SK-N-SH treated with all-trans-retinoic acid at 6 μM for 48 hours (cell line): ENCODE measurements around the gene IMMP2L.

Experiments used
- ARNTL ChIP-seq: fragments of 450-650 bp; formaldehyde crosslinking; IDR thresholded peaks from 2 replicates; pipeline ENCODE4 v1.5.0; 2020; ENCODE audit warnings: low read depth, mild to moderate bottlenecking, moderate library complexity, borderline replicate concordance
- CREB5 ChIP-seq: fragments of 250-450 bp; sonication (Bioruptor Pico); IDR thresholded peaks from 2 replicates; pipeline ENCODE4 v1.5.1; 2020; ENCODE audit warnings: low read depth, mild to moderate bottlenecking, moderate library complexity
- CSRNP3 ChIP-seq: fragments of 250-450 bp; sonication (Bioruptor Pico); IDR thresholded peaks from 2 replicates; pipeline ENCODE4 v1.5.1; 2021; ENCODE audit warnings: mild to moderate bottlenecking, moderate library complexity
- ESRRG ChIP-seq: fragments of 250-450 bp; sonication (Bioruptor Pico); IDR thresholded peaks from 2 replicates; pipeline ENCODE4 v1.6.1; 2021; ENCODE audit warnings: mild to moderate bottlenecking
- ISL1 ChIP-seq: fragments of 250-450 bp; sonication (Bioruptor Pico); IDR thresholded peaks from 2 replicates; pipeline ENCODE4 v2.1.2; 2022; ENCODE audit warnings: mild to moderate bottlenecking, moderate library complexity
- PATZ1 ChIP-seq: fragments of 250-450 bp; sonication (Bioruptor Pico); IDR thresholded peaks from 2 replicates; pipeline ENCODE4 v1.8.0; 2020; ENCODE audit warnings: mild to moderate bottlenecking, moderate library complexity, borderline replicate concordance
- PPARA ChIP-seq: fragments of 250-450 bp; sonication (Bioruptor Pico); IDR thresholded peaks from 2 replicates; pipeline ENCODE4 v1.5.0; 2020; ENCODE audit warnings: mild to moderate bottlenecking, borderline replicate concordance
- RARB ChIP-seq: fragments of 250-450 bp; sonication (Bioruptor Pico); IDR thresholded peaks from 2 replicates; pipeline ENCODE4 v1.8.0; 2021; ENCODE audit warnings: mild to moderate bottlenecking, moderate library complexity
- TOX ChIP-seq: fragments of 250-450 bp; sonication (Bioruptor Pico); IDR thresholded peaks from 2 replicates; pipeline ENCODE4 v1.8.0; 2021; ENCODE audit warnings: mild to moderate bottlenecking, moderate library complexity, borderline replicate concordance
- ZC3H10 ChIP-seq: fragments of 250-450 bp; sonication (Bioruptor Pico); IDR thresholded peaks from 2 replicates; pipeline ENCODE4 v1.5.1; 2021; ENCODE audit warnings: mild to moderate bottlenecking, moderate library complexity
- ZFP3 ChIP-seq: fragments of 250-450 bp; sonication (Bioruptor Pico); IDR thresholded peaks from 2 replicates; pipeline ENCODE4 v1.5.0; 2020; ENCODE audit warnings: mild to moderate bottlenecking, moderate library complexity
- ZNF565 ChIP-seq: fragments of 450-650 bp; formaldehyde crosslinking; conservative IDR thresholded peaks from 2 replicates; pipeline ENCODE4 v1.5.0; 2020; ENCODE audit warnings: low read depth, mild to moderate bottlenecking, moderate library complexity
- ZNF8 ChIP-seq: fragments of 450-650 bp; formaldehyde crosslinking; IDR thresholded peaks from 2 replicates; pipeline ENCODE4 v1.5.0; 2020; ENCODE audit warnings: mild to moderate bottlenecking, moderate library complexity
- TF ChIP-seq, protein P1 (sequence below): fragments of 250-450 bp; sonication (Bioruptor Pico); IDR thresholded peaks from 2 replicates; pipeline ENCODE4 v1.8.0; 2021; ENCODE audit warnings: low read depth, mild to moderate bottlenecking, moderate library complexity, borderline replicate concordance

DNA sequence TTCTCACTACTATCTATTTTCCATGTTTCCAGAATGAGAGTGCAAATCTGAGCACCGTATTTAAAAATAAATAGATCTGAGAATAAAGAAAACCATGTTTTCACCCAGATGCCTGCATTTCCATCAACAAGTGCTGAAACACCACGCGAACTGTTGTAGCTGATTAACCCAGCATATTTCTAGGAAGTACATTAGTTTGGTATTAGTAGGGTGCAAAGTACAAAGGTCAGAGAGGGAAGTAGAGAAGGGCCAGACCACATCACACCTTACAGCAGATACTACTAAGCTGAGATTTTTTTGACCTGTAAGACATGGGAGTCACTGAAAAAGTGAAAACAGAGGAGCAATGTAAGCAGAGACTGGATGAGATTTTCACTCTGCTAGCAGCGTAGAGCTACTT is 181.3 kb downstream of the IMMP2L start:
- no peak for TF ChIP-seq ZNF8 (CRISPR knock-in tag)
- no peak for TF ChIP-seq ISL1 (CRISPR knock-in tag)
- TF ChIP-seq ESRRG (CRISPR knock-in tag), result no peak
- TF ChIP-seq, protein P1, sequence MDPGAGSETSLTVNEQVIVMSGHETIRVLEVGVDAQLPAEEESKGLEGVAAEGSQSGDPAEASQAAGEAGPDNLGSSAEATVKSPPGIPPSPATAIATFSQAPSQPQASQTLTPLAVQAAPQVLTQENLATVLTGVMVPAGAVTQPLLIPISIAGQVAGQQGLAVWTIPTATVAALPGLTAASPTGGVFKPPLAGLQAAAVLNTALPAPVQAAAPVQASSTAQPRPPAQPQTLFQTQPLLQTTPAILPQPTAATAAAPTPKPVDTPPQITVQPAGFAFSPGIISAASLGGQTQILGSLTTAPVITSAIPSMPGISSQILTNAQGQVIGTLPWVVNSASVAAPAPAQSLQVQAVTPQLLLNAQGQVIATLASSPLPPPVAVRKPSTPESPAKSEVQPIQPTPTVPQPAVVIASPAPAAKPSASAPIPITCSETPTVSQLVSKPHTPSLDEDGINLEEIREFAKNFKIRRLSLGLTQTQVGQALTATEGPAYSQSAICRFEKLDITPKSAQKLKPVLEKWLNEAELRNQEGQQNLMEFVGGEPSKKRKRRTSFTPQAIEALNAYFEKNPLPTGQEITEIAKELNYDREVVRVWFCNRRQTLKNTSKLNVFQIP (CRISPR knock-in tag), result no peak
- no peak for TF ChIP-seq ZNF565
- no peak for TF ChIP-seq RARB (CRISPR knock-in tag)
- TF ChIP-seq PATZ1 (CRISPR knock-in tag), result no peak
- no peak for TF ChIP-seq TOX (CRISPR knock-in tag)
- no peak for TF ChIP-seq ZFP3 (CRISPR knock-in tag)
- TF ChIP-seq ZC3H10, result no peak
- no peak for TF ChIP-seq CREB5 (CRISPR knock-in tag)
- TF ChIP-seq PPARA (CRISPR knock-in tag), result no peak
- TF ChIP-seq CSRNP3 (CRISPR knock-in tag), result no peak
- no peak for TF ChIP-seq ARNTL (CRISPR knock-in tag)
